Transverse colon (tissue), 4 donors: Measurements from ENCODE around the gene PRRT3.

ENCODE experiments used
- CTCF ChIP-seq, 5 experiments: fragments of 200-600 bp in 3 of 5; fragments of 450-650 bp in 2 of 5; sonication (generic) in 3 of 5; IDR thresholded peaks; 1 replicate in 2 of 5; 2 replicates in 3 of 5; pipeline ENCODE4 v1.5.1; 2016 to 2017; ENCODE audit warnings: antibody characterized with exemption in 5 of 5, inconsistent platforms in 3 of 5, mild to moderate bottlenecking in 2 of 5, moderate library complexity in 1 of 5
- EP300 ChIP-seq: sonication (generic); formaldehyde crosslinking; IDR thresholded peaks from one replicate; pipeline ENCODE4 v1.6.1; 2017; ENCODE audit warnings: antibody characterized with exemption, low read depth
- POLR2A ChIP-seq: fragments of 450-650 bp; IDR thresholded peaks from one replicate; pipeline ENCODE4 v1.6.1; 2016; ENCODE audit warnings: antibody characterized with exemption, mild to moderate bottlenecking, moderate library complexity
- POLR2AphosphoS5 ChIP-seq, 3 donors: sonication (generic); formaldehyde crosslinking; IDR thresholded peaks; one replicate each; pipeline ENCODE4 v1.6.1; 2016; ENCODE audit warnings: antibody characterized with exemption in 3 of 3

- TF ChIP-seq CTCF (IDR thresholded peaks at IDR 0.05), result no peak
- TF ChIP-seq POLR2AphosphoS5 (IDR thresholded peaks at IDR 0.05), result no peak
- TF ChIP-seq EP300, result no peak
- no peak for TF ChIP-seq POLR2A
These were observed 3.1 kb downstream of the PRRT3 start for GRCh38 chr3:9949115-9949514.
